HepG2 (cell line): ENCODE measurements around the gene ABTB2. TPM values are rescaled to one million over a fixed set of nuclear protein-coding genes. Genes with fewer than 3 reads are reported as not detected.
A peak's percentile ranks its signal among the peaks of the same experiment; 100 is the strongest.

ENCODE experiments used
- ATAC-seq: fragments of 200-7000 bp; cut with Tn5 transposase; 3 replicates; pipeline ENCODE4 v1.9.1; 2020; ENCODE audit warnings: mild to moderate bottlenecking, moderate library complexity
- BruUV-seq: library from RNA; stranded (reverse); fragments of 400-500 nt; replicated peaks from 2 replicates; lab custom pipeline; 2021; lab: Mats Ljungman, UMichigan
- CTCF ChIA-PET: fragments of 300-600 bp; formaldehyde crosslinking; extraction: SDS; loops from one replicate; lab custom pipeline; 2021; ENCODE audit warnings: low total read pairs, inconsistent platforms, low intra/inter-chr PET ratio; lab: Yijun Ruan, JAX
- POLR2A ChIA-PET: fragments of 350-600 bp; sonication (Branson Sonifier 250); formaldehyde crosslinking; loops from one replicate; lab custom pipeline; 2020; ENCODE audit warnings: antibody characterized with exemption, inconsistent platforms; lab: Yijun Ruan, JAX
- DNase-seq: peaks from one replicate; pipeline ENCODE4 v3.0.0-alpha.2; 2015; ENCODE audit warnings: low spot score
- FAIRE-seq: peaks from 3 replicates; lab custom pipeline; 2011; peaks lifted over from hg19 to GRCh38; lab: Jason Lieb, UNC
- H2AFZ ChIP-seq: one replicate; pipeline ENCODE4 v1.6.1; 2011; ENCODE audit warnings: low read length, inconsistent platforms
- H3K27ac ChIP-seq: fragments of 300-600 bp; 3 replicates; pipeline ENCODE4 v1.8.0; 2011; ENCODE audit warnings: mixed run types, mild to moderate bottlenecking, mixed read lengths, low read length, inconsistent platforms; ENCODE audit not compliant: insufficient read depth; ENCODE audit errors: extremely low read length
- H3K27me3 ChIP-seq, 2 experiments: fragments of 200-600 bp in 1 of 2; 2 replicates in 1 of 2; 3 replicates in 1 of 2; pipeline versions ENCODE4 v1.6.0 to v1.8.0; 2011; ENCODE audit warnings: low read length in 2 of 2, mild to moderate bottlenecking in 2 of 2, moderate library complexity in 2 of 2, inconsistent platforms in 1 of 2; ENCODE audit not compliant: insufficient read depth in 2 of 2, control insufficient read depth in 1 of 2
- H3K36me3 ChIP-seq, 2 experiments: fragments of 200-600 bp in 1 of 2; replicated peaks in 1 of 2; 2 replicates in 1 of 2; 3 replicates in 1 of 2; pipeline versions ENCODE4 v1.5.1 to v1.8.0; 2011; ENCODE audit warnings: low read length in 2 of 2, inconsistent platforms in 1 of 2; ENCODE audit not compliant: insufficient read depth in 2 of 2, control insufficient read depth in 1 of 2
- H3K4me1 ChIP-seq: 2 replicates; pipeline ENCODE4 v1.5.1; 2012; ENCODE audit warnings: low read length, inconsistent platforms; ENCODE audit not compliant: insufficient read depth
- H3K4me2 ChIP-seq: 2 replicates; pipeline ENCODE4 v1.6.0; 2011; ENCODE audit warnings: low read depth, low read length, inconsistent platforms
- H3K4me3 ChIP-seq, 3 experiments: fragments of 200-600 bp in 1 of 3; sonication (generic), shearing (Covaris generic) in 1 of 3; replicated peaks in 1 of 3; 2 replicates each; pipeline ENCODE4 v1.5.1; 2011 to 2016; ENCODE audit warnings: low read length in 3 of 3, inconsistent platforms in 2 of 3, low read depth in 2 of 3, mild to moderate bottlenecking in 2 of 3, control low read depth in 1 of 3, mixed read lengths in 1 of 3; ENCODE audit not compliant: insufficient read depth in 1 of 3
- H3K79me2 ChIP-seq: one replicate; pipeline ENCODE4 v1.6.1; 2011; ENCODE audit warnings: low read length, inconsistent platforms; ENCODE audit not compliant: insufficient read depth
- H3K9ac ChIP-seq: 2 replicates; pipeline ENCODE4 v1.6.0; 2011; ENCODE audit warnings: mild to moderate bottlenecking, low read depth, low read length, inconsistent platforms; ENCODE audit not compliant: insufficient read depth
- H3K9me3 ChIP-seq: 2 replicates; pipeline ENCODE4 v1.5.1; 2012; ENCODE audit warnings: mild to moderate bottlenecking, low read length
- H4K20me1 ChIP-seq: 2 replicates; pipeline ENCODE4 v1.6.0; 2011; ENCODE audit warnings: inconsistent platforms, mild to moderate bottlenecking, low read length, moderate library complexity; ENCODE audit not compliant: insufficient read depth
- CEBPB ChIP-seq: IDR thresholded peaks from 2 replicates; pipeline ENCODE4 v1.6.1; 2011; ENCODE audit warnings: low read depth, low read length, improper control_type of control experiment, borderline replicate concordance
- CEBPG ChIP-seq: IDR thresholded peaks from 2 replicates; pipeline ENCODE4 v1.6.1; 2016
- LRRFIP1 ChIP-seq: sonication (generic); formaldehyde crosslinking; conservative IDR thresholded peaks from 2 replicates; pipeline ENCODE4 v1.4.0; 2020; ENCODE audit warnings: missing genetic modification reagents
- ZNF414 ChIP-seq: sonication (generic); formaldehyde crosslinking; IDR thresholded peaks from 2 replicates; pipeline ENCODE4 v1.5.0; 2020; ENCODE audit warnings: missing genetic modification reagents
- WGBS: methylation state at CpG from one replicate; pipeline ENCODE4 v1.1.6; 2017; ENCODE audit warnings: low lambda C conversion rate; 5-methylcytosine and 5-hydroxymethylcytosine counted together
- in situ Hi-C: cut with HindIII; loops from 2 replicates; pipeline ENCODE4 v1.10.0; 2017; ENCODE audit warnings: low pct_unique_long_range_greater_than_20kb; ENCODE audit not compliant: extremely low pct_ligation_motif_present
- intact Hi-C: fragments of 100-400 bp; cut with micrococcal nuclease; formaldehyde crosslinking; loops from one replicate; pipeline ENCODE4 v1.10.0; 2022; ENCODE audit not compliant: unreplicated experiment
- polyA plus RNA-seq, 8 experiments: library from polyadenylated mRNA; depleted of rRNA in 3 of 8; stranded (reverse) in 7 of 8; unstranded in 1 of 8; fragments of >200 nt; fragmentation: Illumina TruSeq in 4 of 8; extraction: Trizol in 4 of 8; gene quantifications; 2 replicates each; pipeline versions ENCODE4 v1.2.1 to v1.2.3, GENCODE V29; 2011 to 2016; ENCODE audit warnings: low read depth in 4 of 8, missing spikeins in 1 of 8, mixed read lengths in 1 of 8; ENCODE audit not compliant: insufficient read depth in 1 of 8
- total RNA-seq, 5 experiments: library from RNA; depleted of rRNA; stranded (reverse); fragments of >200 nt; fragmentation: Illumina TruSeq; extraction: Trizol; gene quantifications; 2 replicates each; pipeline ENCODE4 v1.2.3, GENCODE V29; 2016; ENCODE audit warnings: low read depth in 1 of 5

ABTB2 gene
- total and polyA plus RNA-seq, 2 of the 13 experiments (the other 11 are each of a cell fraction or from before 2014, with no cell fraction given): 5.1 to 15.4 TPM

GRCh38 chr11:34264303-34265110, 93.3 kb downstream of the ABTB2 start:
- H3K79me2 ChIP-seq: peaks cover 7% of the 10 kb centered on the region
- H3K27me3 ChIP-seq: no peaks in the 10 kb centered on the region
- BruUV-seq: no TSS peak
- H3K4me3 ChIP-seq: no peak overlapping the region
- peak overlapping the region; percentile 4 for H3K27ac ChIP-seq
- H4K20me1 ChIP-seq: no peaks in the 10 kb centered on the region
- no peaks in the 10 kb centered on the region for H3K9me3 ChIP-seq
- ATAC-seq (no peak), FAIRE-seq (no peak), DNase-seq (no peak)
- CTCF ChIA-PET: no interaction called here
- no peak overlapping the region for H3K9ac ChIP-seq
- no peak overlapping the region for H3K4me2 ChIP-seq
- peaks cover 89% of the 10 kb centered on the region for H3K4me1 ChIP-seq
- TF ChIP-seq CEBPB (peak; percentile 58; the same call in 1 of the 2 replicates), LRRFIP1 (no peak), ZNF414 (CRISPR knock-in tag) (no peak), CEBPG (CRISPR knock-in tag) (peak; percentile 59; the same call in 1 of the 2 replicates)
- intact Hi-C loops (loop anchor here (5.0 kb wide), 1 partner anchor 93 kb away; the partner anchor contains the start of gene ABTB2), in situ Hi-C loops (no loop called here)
- POLR2A ChIA-PET: no interaction called here
- no peak overlapping the region for H2AFZ ChIP-seq
- H3K36me3 ChIP-seq: 0 out of 5 replicates have a peak, but pooled peaks cover 0 to 2% of the 10 kb centered on the region in 2 experiments
- WGBS: 89% methylated on average over 11 of the region's 11 CpGs
